HG02981 (cell line): ENCODE measurements around the gene MPZL1.

Source experiments
- ATAC-seq: cut with Tn5 transposase; IDR thresholded peaks from one replicate; pipeline ENCODE4 v1.9.1; 2021; ENCODE audit warnings: mild to moderate bottlenecking, moderate library complexity; ENCODE audit not compliant: unreplicated experiment

MPZL1 gene

GRCh38 chr1:167694691-167695090 lies 27.1 kb upstream of the MPZL1 start:
- ATAC-seq, result no peak

- no peak for ATAC-seq
These were observed 26.6 kb upstream of the MPZL1 start for GRCh38 chr1:167695147-167695546.

- no peak for ATAC-seq
These were observed 25.8 kb upstream of the MPZL1 start for GRCh38 chr1:167695756-167696561.

- no peak for ATAC-seq
These were observed 24.1 kb upstream of the MPZL1 start for GRCh38 chr1:167697667-167698141.

- no peak for ATAC-seq
These were observed 23.5 kb upstream of the MPZL1 start for GRCh38 chr1:167698313-167698712.

- no peak for ATAC-seq
These were observed 20.3 kb upstream of the MPZL1 start for GRCh38 chr1:167701510-167701909.

- ATAC-seq, result no peak
These were observed 18.2 kb upstream of the MPZL1 start for GRCh38 chr1:167703557-167703956.

- ATAC-seq, result no peak
These were observed 17.1 kb upstream of the MPZL1 start for GRCh38 chr1:167704715-167705114.

- ATAC-seq, result no peak
These were observed 16.5 kb upstream of the MPZL1 start for GRCh38 chr1:167705250-167705649.

GRCh38 chr1:167706363-167706762 lies 15.4 kb upstream of the MPZL1 start:
- ATAC-seq, result no peak

GRCh38 chr1:167706931-167707877 lies 14.6 kb upstream of the MPZL1 start:
- peak; percentile 35 for ATAC-seq

- no peak for ATAC-seq
These were observed 13.8 kb upstream of the MPZL1 start for GRCh38 chr1:167707942-167708341.

GRCh38 chr1:167708940-167709389 lies 12.8 kb upstream of the MPZL1 start:
- peak; percentile 37 for ATAC-seq

GRCh38 chr1:167710836-167711235 lies 10.9 kb upstream of the MPZL1 start:
- ATAC-seq, result no peak

GRCh38 chr1:167711797-167712196 lies 10.0 kb upstream of the MPZL1 start:
- no peak for ATAC-seq

GRCh38 chr1:167713330-167714081 lies 8.3 kb upstream of the MPZL1 start:
- no peak for ATAC-seq

GRCh38 chr1:167714098-167714438 lies 7.7 kb upstream of the MPZL1 start:
- ATAC-seq, result peak; percentile 46

GRCh38 chr1:167714439-167715156 lies 7.2 kb upstream of the MPZL1 start:
- ATAC-seq, result peak; percentile 49

GRCh38 chr1:167715157-167715999 lies 6.4 kb upstream of the MPZL1 start:
- ATAC-seq, result peak; percentile 32

GRCh38 chr1:167716000-167716271 lies 5.8 kb upstream of the MPZL1 start:
- no peak for ATAC-seq
